ENCODE data around the gene TYROBP. TPM values are rescaled to one million over a fixed set of nuclear protein-coding genes. Genes with fewer than 3 reads are reported as not detected.

Gene TYROBP
- total RNA-seq, 2 experiments from 2014 or later, result not detected

DNA sequence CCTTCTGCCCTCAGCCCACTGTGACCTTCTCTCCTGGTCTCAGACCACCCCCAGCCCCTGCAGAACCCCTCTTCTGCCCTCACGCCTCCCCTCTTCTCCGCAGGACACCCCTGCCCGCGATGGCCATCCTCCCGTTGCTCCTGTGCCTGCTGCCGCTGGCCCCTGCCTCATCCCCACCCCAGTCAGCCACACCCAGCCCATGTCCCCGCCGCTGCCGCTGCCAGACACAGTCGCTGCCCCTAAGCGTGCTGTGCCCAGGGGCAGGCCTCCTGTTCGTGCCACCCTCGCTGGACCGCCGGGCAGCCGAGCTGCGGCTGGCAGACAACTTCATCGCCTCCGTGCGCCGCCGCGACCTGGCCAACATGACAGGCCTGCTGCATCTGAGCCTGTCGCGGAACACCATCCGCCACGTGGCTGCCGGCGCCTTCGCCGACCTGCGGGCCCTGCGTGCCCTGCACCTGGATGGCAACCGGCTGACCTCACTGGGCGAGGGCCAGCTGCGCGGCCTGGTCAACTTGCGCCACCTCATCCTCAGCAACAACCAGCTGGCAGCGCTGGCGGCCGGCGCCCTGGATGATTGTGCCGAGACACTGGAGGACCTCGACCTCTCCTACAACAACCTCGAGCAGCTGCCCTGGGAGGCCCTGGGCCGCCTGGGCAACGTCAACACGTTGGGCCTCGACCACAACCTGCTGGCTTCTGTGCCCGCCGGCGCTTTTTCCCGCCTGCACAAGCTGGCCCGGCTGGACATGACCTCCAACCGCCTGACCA, 31.4 kb upstream of the TYROBP start:
- POLR2A ChIA-PET, result no interaction called here
- no peaks in the 10 kb centered on the region for H3K9me3 Mint-ChIP-seq
- intact Hi-C loops (cut with micrococcal nuclease), result no loop called here
- H3K27me3 Mint-ChIP-seq, result no peaks in the 10 kb centered on the region
- CTCF ChIA-PET, result interaction anchor here (1.2 kb wide), 1 partner anchor 19 kb away, joined by 4 read pairs; no protein-coding TSS in a partner anchor
- H3K4me1 Mint-ChIP-seq (ENCODE audit: low read depth), result peaks cover 28% of the 10 kb centered on the region
- no peak overlapping the region for H3K4me3 Mint-ChIP-seq
- H3K27ac Mint-ChIP-seq, result no peak overlapping the region
- peaks cover 3% of the 10 kb centered on the region for H3K36me3 Mint-ChIP-seq
- no peak for DNase-seq

DNA sequence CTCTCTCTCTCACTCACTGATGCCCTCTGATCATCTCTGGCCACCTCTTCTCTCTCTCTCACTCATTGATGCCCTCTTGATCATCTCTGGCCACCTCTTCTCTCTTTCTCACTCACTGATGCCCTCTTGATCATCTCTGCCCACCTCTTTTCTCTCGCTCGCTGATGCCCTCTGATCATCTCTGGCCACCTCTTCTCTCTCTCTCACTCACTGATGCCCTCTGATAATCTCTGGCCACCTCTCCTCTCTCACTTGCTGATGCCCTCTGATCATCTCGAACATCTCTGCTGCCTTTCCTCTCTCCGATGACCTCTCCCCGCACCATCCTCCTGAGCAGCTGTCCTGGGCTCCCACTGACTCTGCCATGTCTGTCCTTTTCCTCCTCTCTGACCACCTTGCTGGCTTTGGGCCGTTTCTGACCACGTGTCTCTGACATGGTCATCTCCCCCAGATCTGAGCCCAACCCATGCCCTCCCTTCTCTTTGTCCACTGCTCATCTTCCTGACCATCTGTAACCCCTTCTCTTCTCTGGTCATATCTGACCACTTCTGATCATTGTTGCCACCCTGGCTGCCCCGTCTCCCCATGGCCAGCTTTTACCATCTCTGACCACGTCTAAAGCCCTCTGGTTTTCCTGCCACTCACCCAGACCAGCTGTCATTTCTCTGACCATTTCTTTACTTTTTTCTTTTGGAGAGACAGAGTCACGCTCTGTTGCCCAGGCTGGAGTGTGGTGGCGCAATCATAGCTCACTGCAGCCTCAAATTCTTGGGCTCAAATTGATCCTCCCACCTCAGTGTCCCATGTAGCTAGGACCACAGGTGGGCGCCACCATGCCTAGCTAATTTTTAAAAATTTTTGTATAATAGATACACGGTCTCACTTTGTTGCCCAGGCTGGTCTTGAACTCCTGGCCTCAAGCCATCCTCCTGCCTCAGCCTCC, 30.5 kb upstream of the TYROBP start:
- DNase-seq, result no peak
- peaks cover 3% of the 10 kb centered on the region for H3K36me3 Mint-ChIP-seq
- ChIA-PET CTCF (interaction anchor here (1.2 kb wide), 1 partner anchor 20 kb away, joined by 4 read pairs; no protein-coding TSS in a partner anchor), POLR2A (no interaction called here)
- H3K9me3 Mint-ChIP-seq, result no peaks in the 10 kb centered on the region
- H3K4me1 Mint-ChIP-seq (ENCODE audit: low read depth), result peaks cover 28% of the 10 kb centered on the region
- H3K4me3 Mint-ChIP-seq, result peak overlapping the region; percentile 56
- H3K27ac Mint-ChIP-seq, result no peak overlapping the region
- no peaks in the 10 kb centered on the region for H3K27me3 Mint-ChIP-seq
- intact Hi-C loops (cut with micrococcal nuclease), result no loop called here

DNA sequence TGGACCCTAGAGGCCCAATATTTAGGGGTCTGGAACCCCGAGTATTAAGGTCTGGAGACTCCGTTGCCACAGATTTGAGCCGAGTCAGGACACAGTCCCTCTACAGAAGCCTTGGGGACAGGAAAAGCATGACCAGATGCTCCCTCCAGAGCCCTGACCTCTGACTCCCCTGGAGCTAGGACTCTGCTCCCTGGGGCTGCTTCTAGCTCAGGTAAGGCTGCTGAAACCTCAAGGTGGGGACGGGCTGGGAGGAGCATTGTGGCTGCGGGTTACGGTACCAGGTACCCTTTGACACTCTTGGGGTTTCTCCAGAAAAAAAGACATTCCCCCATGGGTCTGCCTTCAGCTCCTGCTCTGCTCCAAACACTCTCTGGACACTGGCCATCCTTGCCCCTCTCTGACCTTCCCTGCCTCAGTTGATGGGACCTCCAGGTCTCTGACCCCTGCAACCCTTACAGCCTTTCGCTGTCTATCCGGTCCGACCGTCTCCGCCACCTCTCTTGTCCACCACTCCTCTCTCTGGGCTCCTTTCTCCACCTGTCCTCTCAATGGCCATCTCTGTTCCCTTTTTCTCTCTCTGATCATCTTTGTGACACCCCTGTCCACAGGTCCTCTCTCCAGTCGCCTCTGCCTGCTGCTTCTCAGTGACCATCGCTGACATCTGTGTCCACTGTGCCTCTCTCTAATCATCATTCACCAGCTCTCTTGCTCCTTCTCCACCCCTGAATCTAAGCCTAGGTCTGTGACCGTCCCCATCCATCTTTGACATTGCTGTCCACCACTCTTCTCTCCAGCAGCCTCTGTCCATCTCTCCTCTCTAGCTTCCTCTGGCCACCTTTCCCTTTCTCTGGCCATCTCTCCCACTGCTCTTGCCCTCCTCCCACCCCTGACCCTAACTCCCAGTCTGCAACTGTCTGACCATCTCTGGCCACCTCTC, 29.5 kb upstream of the TYROBP start:
- intact Hi-C loops (cut with micrococcal nuclease), result no loop called here
- Mint-ChIP-seq H3K4me1 (ENCODE audit: low read depth) (peaks cover 28% of the 10 kb centered on the region), H3K36me3 (peaks cover 3% of the 10 kb centered on the region), H3K4me3 (peak overlapping the region; percentile 56), H3K9me3 (no peaks in the 10 kb centered on the region), H3K27me3 (no peaks in the 10 kb centered on the region), H3K27ac (no peak overlapping the region)
- ChIA-PET CTCF (interaction anchor here (1.0 kb wide), 1 partner anchor 21 kb away, joined by 3 read pairs; no protein-coding TSS in a partner anchor), POLR2A (no interaction called here)
- no peak for DNase-seq

DNA sequence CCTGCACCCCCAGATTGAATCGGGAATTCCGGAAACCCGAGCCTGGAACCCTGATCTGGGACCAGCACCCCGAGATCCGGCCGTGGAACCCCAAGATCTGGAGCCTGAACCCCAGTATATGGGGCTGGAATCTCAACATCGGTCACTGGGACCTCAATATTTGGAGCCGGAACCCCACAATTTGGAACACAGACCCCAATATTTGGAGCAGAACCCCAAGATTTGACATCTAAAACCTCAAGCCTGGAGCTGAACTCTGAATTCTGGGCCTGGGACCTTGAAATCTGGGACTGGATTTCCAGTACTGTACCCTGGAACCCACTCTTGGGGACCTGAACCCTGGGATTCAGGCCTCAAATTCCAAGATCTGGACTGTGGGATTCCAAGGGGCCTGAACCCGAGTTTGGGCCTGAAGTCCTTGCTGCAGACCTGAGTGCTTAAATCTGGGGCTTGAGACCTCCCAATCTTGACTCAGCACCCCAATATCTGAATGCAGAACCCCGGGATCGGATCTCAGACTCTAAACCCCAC, 28.7 kb upstream of the TYROBP start:
- Mint-ChIP-seq H3K9me3 (no peaks in the 10 kb centered on the region), H3K27ac (no peak overlapping the region), H3K4me3 (peak overlapping the region; percentile 56), H3K36me3 (peaks cover 3% of the 10 kb centered on the region), H3K27me3 (no peaks in the 10 kb centered on the region), H3K4me1 (ENCODE audit: low read depth) (peaks cover 32% of the 10 kb centered on the region)
- ChIA-PET CTCF (interaction anchor here (1.0 kb wide), 1 partner anchor 22 kb away, joined by 3 read pairs; no protein-coding TSS in a partner anchor), POLR2A (no interaction called here)
- DNase-seq, result no peak
- intact Hi-C loops (cut with micrococcal nuclease), result no loop called here

DNA sequence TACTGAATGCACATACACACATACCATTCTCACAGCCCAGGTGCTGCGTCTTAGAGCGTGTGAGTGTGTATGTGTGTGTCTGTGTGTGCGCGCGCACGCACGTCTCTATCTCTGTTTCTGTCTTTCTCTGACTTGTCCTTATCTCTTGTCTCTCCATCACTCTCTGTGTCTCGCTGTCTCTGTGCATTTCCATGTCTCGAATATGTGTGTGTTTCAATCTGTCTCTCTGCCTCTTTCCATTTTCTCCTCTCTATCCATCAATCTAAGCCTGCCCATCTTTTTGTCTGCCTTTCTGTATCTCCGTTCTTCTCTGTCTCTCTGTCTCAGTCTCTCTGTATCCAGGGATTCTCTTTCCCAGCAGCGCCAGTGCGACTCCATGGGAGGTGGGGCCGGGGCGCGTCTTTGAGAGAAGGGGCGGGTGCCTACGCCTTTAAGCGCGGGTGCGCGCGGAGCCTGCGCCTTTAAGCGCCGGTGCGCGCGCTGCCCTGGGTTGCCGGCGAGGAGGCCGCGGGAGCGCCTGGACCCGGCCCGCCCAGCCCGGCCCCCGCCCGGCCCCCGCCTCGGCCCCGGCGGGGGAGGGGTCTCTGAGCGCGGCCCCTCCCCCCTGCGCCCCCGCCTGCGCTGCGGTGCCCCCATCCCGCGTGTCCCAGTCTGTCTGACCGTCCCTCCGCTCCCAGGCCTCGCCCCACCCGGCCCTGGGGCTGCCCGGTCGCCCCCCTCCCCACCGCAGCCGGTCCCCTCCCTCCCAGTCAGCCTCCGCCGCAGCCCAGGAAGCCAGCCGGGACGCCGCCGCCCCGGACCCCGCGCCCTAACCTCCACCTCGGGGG, 28.0 kb upstream of the TYROBP start, which contains the start of gene LRFN3:
Gene LRFN3, plus strand, starts transcription at position 464 of the 827 bp plus-strand sequence. CDS start 3,052 bp downstream, outside the sequence.
- H3K36me3 Mint-ChIP-seq, result peaks cover 3% of the 10 kb centered on the region
- intact Hi-C loops (cut with micrococcal nuclease), result no loop called here
- peaks cover 33% of the 10 kb centered on the region for H3K4me1 Mint-ChIP-seq (ENCODE audit: low read depth)
- peak within 1 kb of the TSS; percentile 68 for H3K27ac Mint-ChIP-seq
- CTCF ChIA-PET, result no interaction called here
- peak; percentile 75 for DNase-seq
- H3K9me3 Mint-ChIP-seq, result no peaks in the 10 kb centered on the region
- H3K4me3 Mint-ChIP-seq, result peak within 1 kb of the TSS; percentile 83
- H3K27me3 Mint-ChIP-seq, result no peaks in the 10 kb centered on the region
- POLR2A ChIA-PET, result no interaction called here

DNA sequence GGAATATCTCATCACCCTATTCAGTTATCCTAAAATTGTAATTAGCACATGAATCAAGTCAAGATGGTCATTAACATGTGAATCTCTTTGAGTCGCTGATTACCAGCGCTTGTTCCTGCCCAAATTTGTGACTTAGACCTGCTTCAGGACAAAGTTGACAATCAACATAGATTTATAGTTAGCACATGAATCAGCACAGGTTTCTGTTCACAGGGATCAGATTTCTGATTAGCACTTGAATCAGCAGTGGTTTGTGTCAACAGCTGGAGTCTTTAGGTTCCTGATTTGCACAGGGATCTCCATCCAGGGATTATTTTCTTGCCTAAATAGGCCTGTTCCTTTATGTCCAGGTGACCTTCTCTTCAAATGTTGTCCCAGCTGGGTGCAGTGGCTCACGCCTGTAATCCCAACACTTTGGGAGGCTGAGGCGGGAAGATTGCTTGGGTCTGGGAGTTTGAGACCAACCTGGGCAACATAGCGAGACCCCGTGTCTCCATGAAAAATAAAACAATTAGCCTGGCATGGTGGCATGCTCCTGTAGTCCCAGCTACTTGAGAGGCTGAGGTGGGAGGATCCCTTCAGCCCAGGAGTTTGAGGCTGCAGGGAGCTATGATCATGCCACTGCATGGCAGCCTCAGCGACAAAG, 24.3 kb upstream of the TYROBP start:
- POLR2A ChIA-PET, result interaction anchor here (1.9 kb wide), 1 partner anchor 32 kb away, joined by 8 read pairs; the partner anchor contains the start of gene NFKBID

DNA sequence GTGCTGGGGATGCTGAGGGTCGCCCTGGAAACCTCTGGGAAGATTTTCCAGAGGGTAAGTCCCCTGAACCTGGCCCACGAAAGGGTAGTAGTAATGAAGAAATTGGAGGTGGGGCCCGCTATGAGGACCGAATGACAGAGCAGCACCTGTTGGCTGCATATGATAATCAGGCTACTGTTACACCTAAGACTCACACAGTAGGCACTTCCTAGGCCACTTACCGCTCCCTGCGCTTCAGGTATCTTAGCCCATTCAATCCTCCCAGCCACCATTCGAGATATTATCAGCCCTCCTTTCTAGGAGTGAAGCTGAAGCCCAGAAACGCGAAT, 23.7 kb upstream of the TYROBP start:
- Mint-ChIP-seq H3K4me1 (ENCODE audit: low read depth) (peaks cover 27% of the 10 kb centered on the region), H3K27me3 (no peaks in the 10 kb centered on the region), H3K27ac (peak overlapping the region; percentile 25), H3K9me3 (no peaks in the 10 kb centered on the region), H3K4me3 (peak overlapping the region; percentile 62), H3K36me3 (no peaks in the 10 kb centered on the region)
- ChIA-PET POLR2A (interaction anchor here (0.9 to 2.4 kb wide), 4 partner anchors 10 to 49 kb away, joined by 3 to 8 read pairs (median 5); partner anchors contain the start of gene NFKBID), CTCF (interaction anchor here (0.6 to 2.8 kb wide), 14 partner anchors 20 to 239 kb away, joined by 3 to 57 read pairs (median 5); partner anchors contain the start of genes NFKBID, PSENEN and U2AF1L4)
- intact Hi-C loops (cut with micrococcal nuclease), result loop anchor here (1.0 kb wide), 6 partner anchors 29 to 238 kb away; partner anchors contain the start of genes PSENEN and U2AF1L4
- DNase-seq, result no peak

More for the DNA sequence above, 24.3 kb upstream of the TYROBP start:
- Mint-ChIP-seq H3K27me3 (no peaks in the 10 kb centered on the region), H3K36me3 (no peaks in the 10 kb centered on the region), H3K4me1 (ENCODE audit: low read depth) (peaks cover 31% of the 10 kb centered on the region), H3K4me3 (no peak overlapping the region), H3K9me3 (no peaks in the 10 kb centered on the region), H3K27ac (no peak overlapping the region)
- CTCF ChIA-PET, result interaction anchor here (0.6 to 2.8 kb wide), 6 partner anchors 38 to 240 kb away, joined by 3 to 57 read pairs (median 4); partner anchors contain the start of genes PSENEN and U2AF1L4
- DNase-seq, result no peak
- intact Hi-C loops (cut with micrococcal nuclease), result no loop called here

DNA sequence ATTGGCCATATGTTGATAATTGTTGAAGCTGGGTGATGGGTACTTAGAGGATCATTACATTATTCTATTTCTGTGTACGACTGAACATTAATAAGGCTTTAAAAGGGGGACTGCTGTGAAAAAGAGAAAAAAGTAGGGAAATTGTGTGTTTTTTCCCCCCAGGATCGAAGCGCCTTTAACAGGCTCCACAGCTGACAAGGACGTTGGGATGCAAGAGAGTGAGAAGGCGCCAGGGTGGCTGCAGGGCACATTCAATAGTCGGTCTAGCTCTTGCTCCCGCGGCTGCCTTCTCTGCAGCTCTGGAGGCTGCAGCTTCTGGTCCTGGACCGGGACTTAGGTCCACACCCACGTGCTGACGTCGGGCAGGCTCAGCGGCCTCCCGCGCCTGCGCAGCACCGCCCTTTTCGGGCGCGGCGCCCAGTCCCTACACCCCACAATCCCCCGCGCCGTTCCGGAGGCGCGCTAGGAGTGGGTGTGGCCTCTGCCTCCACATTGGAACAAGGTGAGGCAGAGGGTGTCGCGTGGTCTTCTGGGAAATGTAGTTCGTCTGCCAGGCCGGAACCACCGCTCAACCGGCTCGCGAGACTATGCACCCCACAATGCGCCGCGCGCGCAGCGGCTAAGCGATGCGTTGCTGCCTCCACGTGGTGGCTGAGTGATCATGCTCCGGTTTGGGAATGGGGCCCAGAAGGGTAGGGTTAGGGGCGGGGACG, 23.2 kb upstream of the TYROBP start:
- Mint-ChIP-seq H3K4me3 (peak overlapping the region; percentile 62), H3K36me3 (no peaks in the 10 kb centered on the region), H3K4me1 (ENCODE audit: low read depth) (peaks cover 30% of the 10 kb centered on the region), H3K9me3 (no peaks in the 10 kb centered on the region), H3K27ac (peak overlapping the region; percentile 79), H3K27me3 (no peaks in the 10 kb centered on the region)
- CTCF ChIA-PET, result interaction anchor here (0.5 to 2.8 kb wide), 26 partner anchors 10 to 436 kb away, joined by 3 to 57 read pairs (median 4); partner anchors contain the start of genes APLP1, COX6B1, IGFLR1 and LIN37
- intact Hi-C loops (cut with micrococcal nuclease), result loop anchor here (1.0 kb wide), 6 partner anchors 28 to 237 kb away; partner anchors contain the start of genes PSENEN and U2AF1L4
- POLR2A ChIA-PET, result interaction anchor here (0.6 to 2.4 kb wide), 6 partner anchors 10 to 229 kb away, joined by 3 to 8 read pairs (median 3); partner anchors contain the start of gene NFKBID
- DNase-seq, result peak; percentile 100

GRCh38 chr19:35929876-35930275, 21.8 kb upstream of the TYROBP start:
- intact Hi-C loops (cut with micrococcal nuclease), result no loop called here
- H3K4me1 Mint-ChIP-seq (ENCODE audit: low read depth), result peaks cover 22% of the 10 kb centered on the region
- CTCF ChIA-PET, result no interaction called here
- H3K36me3 Mint-ChIP-seq, result peaks cover 8% of the 10 kb centered on the region
- POLR2A ChIA-PET, result interaction anchor here (0.6 to 2.4 kb wide), 2 partner anchors 47 to 235 kb away, joined by 4 to 7 read pairs; no protein-coding TSS in a partner anchor
- H3K9me3 Mint-ChIP-seq, result peaks cover 13% of the 10 kb centered on the region
- peak overlapping the region; percentile 35 for H3K4me3 Mint-ChIP-seq
- no peak for DNase-seq
- H3K27me3 Mint-ChIP-seq, result no peaks in the 10 kb centered on the region
- peak overlapping the region; percentile 90 for H3K27ac Mint-ChIP-seq
